Measurements from ENCODE around the gene ERC2.

- TF ChIP-seq CTCF (conservative IDR thresholded peaks at IDR 0.05 in 1 of 2, IDR thresholded peaks at IDR 0.05 in 1 of 2; ENCODE audit: low read depth in 1 of 2, low read length in 2 of 2), result peak; percentile 37 to 44
- no peak for TF ChIP-seq EZH2 (IDR thresholded peaks at IDR 0.05; ENCODE audit: low read length, missing control alignments)
These were observed 747.7 kb downstream of the ERC2 start for GRCh38 chr3:55720614-55721013.

Data from fibroblast of lung (primary cell).